C4-2B (cell line): ENCODE results near the gene MED12L.

Experiments
- ZFX ChIP-seq: fragments of 450-650 bp; IDR thresholded peaks from 2 replicates; pipeline ENCODE4 v1.6.1; 2017
- TF ChIP-seq, protein P1 (sequence below): fragments of 450-650 bp; conservative IDR thresholded peaks from 2 replicates; pipeline ENCODE4 v1.5.1; 2017; ENCODE audit warnings: mild to moderate bottlenecking

DNA sequence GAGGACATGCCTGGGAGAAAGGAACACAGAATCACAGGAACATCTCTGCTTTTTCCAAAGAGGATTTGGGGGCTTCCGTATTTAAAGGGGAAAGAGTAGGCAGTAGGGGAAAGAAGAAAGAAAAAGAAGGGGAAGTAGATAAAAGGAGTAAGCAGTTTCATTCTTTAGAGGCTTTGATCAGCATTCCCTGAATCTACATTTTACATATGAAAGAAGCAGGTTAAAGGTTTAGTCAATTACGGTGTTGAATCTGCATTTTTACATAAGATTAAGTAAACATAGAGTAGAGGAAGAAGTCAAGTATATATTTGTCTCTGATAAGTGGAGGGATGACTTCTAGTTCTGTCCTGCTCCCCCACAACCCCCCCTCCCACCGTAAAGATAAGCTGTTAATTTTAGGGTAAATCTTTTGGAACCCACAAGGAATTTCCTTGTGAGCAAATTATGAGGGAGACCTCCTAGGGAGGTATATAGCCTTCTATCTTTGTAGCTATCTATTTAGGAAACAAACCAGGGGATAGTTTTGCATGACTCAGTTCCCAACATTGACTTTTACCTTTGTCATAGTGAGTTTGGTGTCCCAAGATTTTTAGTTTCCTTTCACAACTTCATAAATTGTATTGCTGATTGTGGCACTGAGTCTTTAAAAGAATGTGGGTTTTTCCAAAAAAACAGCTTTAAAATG is 307.8 kb downstream of the MED12L start:
- TF ChIP-seq, protein P1, sequence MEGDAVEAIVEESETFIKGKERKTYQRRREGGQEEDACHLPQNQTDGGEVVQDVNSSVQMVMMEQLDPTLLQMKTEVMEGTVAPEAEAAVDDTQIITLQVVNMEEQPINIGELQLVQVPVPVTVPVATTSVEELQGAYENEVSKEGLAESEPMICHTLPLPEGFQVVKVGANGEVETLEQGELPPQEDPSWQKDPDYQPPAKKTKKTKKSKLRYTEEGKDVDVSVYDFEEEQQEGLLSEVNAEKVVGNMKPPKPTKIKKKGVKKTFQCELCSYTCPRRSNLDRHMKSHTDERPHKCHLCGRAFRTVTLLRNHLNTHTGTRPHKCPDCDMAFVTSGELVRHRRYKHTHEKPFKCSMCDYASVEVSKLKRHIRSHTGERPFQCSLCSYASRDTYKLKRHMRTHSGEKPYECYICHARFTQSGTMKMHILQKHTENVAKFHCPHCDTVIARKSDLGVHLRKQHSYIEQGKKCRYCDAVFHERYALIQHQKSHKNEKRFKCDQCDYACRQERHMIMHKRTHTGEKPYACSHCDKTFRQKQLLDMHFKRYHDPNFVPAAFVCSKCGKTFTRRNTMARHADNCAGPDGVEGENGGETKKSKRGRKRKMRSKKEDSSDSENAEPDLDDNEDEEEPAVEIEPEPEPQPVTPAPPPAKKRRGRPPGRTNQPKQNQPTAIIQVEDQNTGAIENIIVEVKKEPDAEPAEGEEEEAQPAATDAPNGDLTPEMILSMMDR = no peak
- no peak for TF ChIP-seq ZFX
